H1 (cell line): ENCODE results near the gene USP13. TPM values are rescaled to one million over a fixed set of nuclear protein-coding genes. Genes with fewer than 3 reads are reported as not detected.

ENCODE experiments used
- CTCF ChIA-PET: fragments of 300-600 bp; sonication (Branson Sonifier 250); formaldehyde crosslinking; loops from one replicate; lab custom pipeline; 2021; ENCODE audit not compliant: partially characterized antibody; lab: Charles Lee
- POLR2A ChIA-PET: fragments of 300-600 bp; sonication (Branson Sonifier 250); formaldehyde crosslinking; loops from one replicate; lab custom pipeline; 2021; ENCODE audit warnings: inconsistent platforms; ENCODE audit not compliant: partially characterized antibody; lab: Charles Lee
- DNase-seq, 2 experiments: peaks; one replicate each; pipeline versions ENCODE4 v3.0.0 to v3.0.0-alpha.2; 2010 to 2022; ENCODE audit warnings: low spot score in 2 of 2, low read depth in 1 of 2, mixed read lengths in 1 of 2
- FAIRE-seq: peaks from 2 replicates; lab custom pipeline; 2011; peaks lifted over from hg19 to GRCh38; lab: Jason Lieb, UNC
- H2AFZ ChIP-seq: 2 replicates; pipeline ENCODE4 v1.8.1; 2012; ENCODE audit warnings: low read length, inconsistent platforms
- H2AK5ac ChIP-seq: 2 replicates; pipeline ENCODE4 v1.6.1; 2013; ENCODE audit warnings: low read depth, low read length
- H2BK120ac ChIP-seq: replicated peaks from 2 replicates; pipeline ENCODE3; 2013; ENCODE audit warnings: low read depth, low read length, inconsistent platforms
- H2BK12ac ChIP-seq: 2 replicates; pipeline ENCODE4 v1.6.1; 2013; ENCODE audit warnings: low read depth, low read length
- H2BK15ac ChIP-seq: 2 replicates; pipeline ENCODE4 v1.6.1; 2013; ENCODE audit warnings: low read length
- H2BK20ac ChIP-seq: 2 replicates; pipeline ENCODE4 v1.6.1; 2013; ENCODE audit warnings: low read length
- H2BK5ac ChIP-seq: 2 replicates; pipeline ENCODE4 v1.6.1; 2013; ENCODE audit warnings: low read depth, low read length
- H3K14ac ChIP-seq: 2 replicates; pipeline ENCODE4 v1.6.1; 2013; ENCODE audit warnings: inconsistent platforms; ENCODE audit not compliant: insufficient read length
- H3K18ac ChIP-seq: 2 replicates; pipeline ENCODE4 v1.6.1; 2013; ENCODE audit warnings: low read length; ENCODE audit errors: extremely low read depth
- H3K23ac ChIP-seq: 2 replicates; pipeline ENCODE4 v1.6.1; 2013; ENCODE audit warnings: inconsistent platforms; ENCODE audit not compliant: insufficient read length
- H3K23me2 ChIP-seq: 2 replicates; pipeline ENCODE4 v1.6.1; 2013; ENCODE audit warnings: low read depth, low read length
- H3K27ac ChIP-seq: 2 replicates; pipeline ENCODE4 v1.6.1; 2011; ENCODE audit warnings: low read depth, low read length, inconsistent platforms
- H3K27me3 ChIP-seq, 4 experiments: replicated peaks in 1 of 4; 1 replicate in 1 of 4; 2 replicates in 3 of 4; pipeline versions ENCODE4 v1.6.1 to v1.8.1; 2011 to 2013; ENCODE audit warnings: low read length in 3 of 4, mild to moderate bottlenecking in 3 of 4, inconsistent platforms in 2 of 4, mixed read lengths in 2 of 4, moderate library complexity in 1 of 4; ENCODE audit not compliant: control insufficient read depth in 3 of 4, insufficient read depth in 3 of 4; ENCODE audit errors: extremely low read depth in 1 of 4
- H3K36me3 ChIP-seq, 4 experiments: 2 replicates each; pipeline versions ENCODE4 v1.6.1 to v1.8.1; 2011 to 2013; ENCODE audit warnings: mild to moderate bottlenecking in 4 of 4, low read length in 3 of 4, moderate library complexity in 2 of 4, control low read depth in 1 of 4, inconsistent platforms in 1 of 4; ENCODE audit not compliant: insufficient read depth in 4 of 4, control insufficient read depth in 2 of 4
- H3K4ac ChIP-seq: replicated peaks from 2 replicates; pipeline ENCODE3; 2013; ENCODE audit warnings: low read length, low read depth, mixed read lengths, inconsistent platforms; ENCODE audit not compliant: insufficient read length
- H3K4me1 ChIP-seq, 4 experiments: replicated peaks in 1 of 4; 1 replicate in 1 of 4; 2 replicates in 3 of 4; pipeline versions ENCODE4 v1.6.1 to v1.8.1; 2011 to 2013; ENCODE audit warnings: low read length in 3 of 4, inconsistent platforms in 2 of 4, mixed read lengths in 1 of 4; ENCODE audit not compliant: insufficient read depth in 4 of 4, control insufficient read depth in 3 of 4
- H3K4me2 ChIP-seq, 2 experiments: 2 replicates each; pipeline versions ENCODE4 v1.6.1 to v1.8.1; 2011 to 2013; ENCODE audit warnings: low read depth in 2 of 2, low read length in 2 of 2, control low read depth in 1 of 2, inconsistent platforms in 1 of 2, mild to moderate bottlenecking in 1 of 2; ENCODE audit not compliant: insufficient read depth in 1 of 2
- H3K4me3 ChIP-seq, 4 experiments: fragments of 200-600, 300-600 bp in 1 of 4; sonication (generic), shearing (Covaris generic), sonication (Bioruptor Twin) in 1 of 4; 2 replicates each; pipeline versions ENCODE4 v1.5.1 to v1.8.1; 2011 to 2016; ENCODE audit warnings: low read length in 4 of 4, low read depth in 3 of 4, control low read depth in 2 of 4, inconsistent platforms in 2 of 4, mild to moderate bottlenecking in 2 of 4, mixed read lengths in 1 of 4, moderate library complexity in 1 of 4; ENCODE audit not compliant: insufficient read depth in 2 of 4; ENCODE audit errors: extremely low read depth in 1 of 4
- H3K56ac ChIP-seq: replicated peaks from 2 replicates; pipeline ENCODE3; 2013; ENCODE audit warnings: low read depth, mild to moderate bottlenecking, mixed read lengths, low read length, inconsistent platforms; ENCODE audit not compliant: insufficient read length
- H3K79me1 ChIP-seq: 2 replicates; pipeline ENCODE4 v1.6.1; 2013; ENCODE audit warnings: low read depth, low read length, control low read depth
- H3K79me2 ChIP-seq, 2 experiments: 2 replicates each; pipeline versions ENCODE4 v1.6.1 to v1.8.1; 2012 to 2013; ENCODE audit warnings: low read length in 2 of 2, mild to moderate bottlenecking in 2 of 2, inconsistent platforms in 1 of 2; ENCODE audit not compliant: insufficient read depth in 2 of 2, control insufficient read depth in 1 of 2
- H3K9ac ChIP-seq, 4 experiments: replicated peaks in 1 of 4; 1 replicate in 1 of 4; 2 replicates in 3 of 4; pipeline versions ENCODE4 v1.6.1 to v1.8.1; 2011 to 2013; ENCODE audit warnings: low read depth in 3 of 4, low read length in 3 of 4, control low read depth in 2 of 4, mild to moderate bottlenecking in 2 of 4, moderate library complexity in 2 of 4, inconsistent platforms in 1 of 4; ENCODE audit errors: extremely low read depth in 1 of 4
- H3K9me3 ChIP-seq, 2 experiments: 2 replicates each; pipeline versions ENCODE4 v1.6.1 to v1.8.1; 2012 to 2013; ENCODE audit warnings: mild to moderate bottlenecking in 2 of 2, moderate library complexity in 2 of 2, control low read depth in 1 of 2, inconsistent platforms in 1 of 2, low read depth in 1 of 2, low read length in 1 of 2, mixed read lengths in 1 of 2; ENCODE audit not compliant: insufficient read depth in 2 of 2
- H4K20me1 ChIP-seq, 2 experiments: replicated peaks in 1 of 2; 2 replicates each; pipeline versions ENCODE3 to v1.8.1; 2011 to 2013; ENCODE audit warnings: inconsistent platforms in 2 of 2, low read length in 2 of 2, mild to moderate bottlenecking in 1 of 2; ENCODE audit not compliant: insufficient read depth in 2 of 2, control insufficient read depth in 1 of 2
- H4K5ac ChIP-seq: 2 replicates; pipeline ENCODE4 v1.6.1; 2013; ENCODE audit warnings: low read length, low read depth, mixed read lengths, inconsistent platforms; ENCODE audit not compliant: insufficient read length
- H4K8ac ChIP-seq: 2 replicates; pipeline ENCODE4 v1.8.0; 2013; ENCODE audit warnings: mild to moderate bottlenecking, moderate library complexity, low read length, inconsistent platforms; ENCODE audit not compliant: insufficient read depth; ENCODE audit errors: extremely low read depth
- H4K91ac ChIP-seq: replicated peaks from 2 replicates; pipeline ENCODE3; 2013; ENCODE audit warnings: low read length, mixed read lengths, inconsistent platforms; ENCODE audit not compliant: insufficient read length
- BCL11A ChIP-seq, 2 experiments: IDR thresholded peaks; one replicate each; pipeline ENCODE4 v1.6.1; 2011; ENCODE audit warnings: low read depth in 2 of 2, low read length in 2 of 2, mild to moderate bottlenecking in 2 of 2
- CTBP2 ChIP-seq: IDR thresholded peaks from 2 replicates; pipeline ENCODE4 v1.7.0; 2011; ENCODE audit warnings: borderline replicate concordance, mild to moderate bottlenecking, moderate library complexity, mixed read lengths, low read length; ENCODE audit not compliant: insufficient read depth, insufficient read length
- HDAC6 ChIP-seq: IDR thresholded peaks from one replicate; pipeline ENCODE4 v1.7.1; 2012; ENCODE audit warnings: low read depth, mild to moderate bottlenecking, inconsistent platforms, low read length, moderate library complexity
- JUN ChIP-seq: IDR thresholded peaks from 2 replicates; pipeline ENCODE4 v1.6.1; 2011; ENCODE audit warnings: low read depth, mild to moderate bottlenecking, improper control_type of control experiment, low read length
- KDM1A ChIP-seq: fragments of 200-600, 300-600 bp; sonication (generic); IDR thresholded peaks from 2 replicates; pipeline ENCODE4 v1.7.1; 2016; ENCODE audit warnings: mild to moderate bottlenecking, low read length, borderline replicate concordance
- NANOG ChIP-seq: IDR thresholded peaks from 2 replicates; pipeline ENCODE4 v1.6.1; 2011; ENCODE audit warnings: low read length, low read depth, mild to moderate bottlenecking, inconsistent platforms; ENCODE audit not compliant: insufficient read depth, poor library complexity, severe bottlenecking
- PHF8 ChIP-seq: fragments of 200-600 bp; sonication (generic); conservative IDR thresholded peaks from 2 replicates; pipeline ENCODE4 v1.7.1; 2012; ENCODE audit warnings: low read depth, mild to moderate bottlenecking, inconsistent platforms, low read length, moderate library complexity
- POLR2A ChIP-seq, 2 experiments: IDR thresholded peaks; 1 replicate in 1 of 2; 2 replicates in 1 of 2; pipeline ENCODE4 v1.6.1; 2011; ENCODE audit warnings: low read depth in 2 of 2, low read length in 2 of 2, mild to moderate bottlenecking in 2 of 2; ENCODE audit errors: control extremely low read depth in 1 of 2
- POU5F1 ChIP-seq: IDR thresholded peaks from 2 replicates; pipeline ENCODE4 v1.6.1; 2011; ENCODE audit warnings: low read depth, mild to moderate bottlenecking, low read length, moderate library complexity
- SIX5 ChIP-seq: IDR thresholded peaks from 2 replicates; pipeline ENCODE4 v1.6.1; 2011; ENCODE audit warnings: mild to moderate bottlenecking, low read depth, low read length
- SP2 ChIP-seq: IDR thresholded peaks from 2 replicates; pipeline ENCODE4 v1.6.1; 2012; ENCODE audit warnings: mild to moderate bottlenecking, low read length, inconsistent platforms
- SP4 ChIP-seq: IDR thresholded peaks from 2 replicates; pipeline ENCODE4 v1.6.1; 2012; ENCODE audit warnings: low read length, inconsistent platforms
- WGBS, 2 experiments: shearing (Covaris generic) in 1 of 2; methylation state at CpG; one replicate each; pipeline versions ENCODE4 v1.1.6 to v1.1.7; 2013 to 2015; ENCODE audit warnings: low lambda C conversion rate in 2 of 2, mixed read lengths in 2 of 2, inconsistent platforms in 1 of 2, low coverage in 1 of 2, missing lambda C conversion rate in 1 of 2; ENCODE audit not compliant: insufficient replicate concordance in 2 of 2, insufficient coverage in 1 of 2, insufficient read length in 1 of 2; ENCODE audit errors: extremely low coverage in 1 of 2, missing lambda C conversion rate in 1 of 2; 5-methylcytosine and 5-hydroxymethylcytosine counted together
- polyA plus RNA-seq, 7 experiments: library from polyadenylated mRNA; depleted of rRNA in 3 of 7; stranded (reverse) in 5 of 7; unstranded in 2 of 7; fragments of >200 nt in 5 of 7; fragments of 200-250 nt in 2 of 7; gene quantifications; 1 replicate in 5 of 7; 2 replicates in 1 of 7; 4 replicates in 1 of 7; pipeline versions ENCODE4 v1.2.1 to v1.2.3, GENCODE V29; 2011 to 2013; ENCODE audit warnings: missing spikeins in 2 of 7, mixed read lengths in 2 of 7
- total RNA-seq: library from RNA; stranded (reverse); fragmentation: NEBNext Ultra II Directional; extraction: Animal tissue kit (Norgen Biotek cat#: 25700); gene quantifications from 2 replicates; pipeline ENCODE4 v1.2.1, GENCODE V29; 2021

Gene USP13
- total and polyA plus RNA-seq, 2 of the 8 experiments (the other 6 are each of a cell fraction or from before 2014, with no cell fraction given) = 7.9 to 25.9 TPM

GRCh38 chr3:179812096-179812382 is 159.2 kb downstream of the USP13 start:
- ChIA-PET POLR2A (no interaction called here), CTCF (interaction anchor here (0.6 to 3.3 kb wide), 37 partner anchors 9 to 844 kb away, joined by 3 to 29 read pairs (median 5); no protein-coding TSS in a partner anchor)
- Histone ChIP-seq H3K14ac (no peak overlapping the region), H3K9me3 (no peaks in the 10 kb centered on the region), H4K20me1 (no peaks in the 10 kb centered on the region), H4K8ac (no peak overlapping the region), H2BK120ac (no peak overlapping the region), H2BK20ac (no peak overlapping the region), H2BK5ac (no peak overlapping the region), H3K27me3 (no peaks in the 10 kb centered on the region), H4K5ac (no peak overlapping the region), H3K4me1 (no peaks in the 10 kb centered on the region), H3K4ac (no peak overlapping the region), H3K79me2 (no peaks in the 10 kb centered on the region), H3K4me3 (no peak overlapping the region), H3K4me2 (no peak overlapping the region), H3K79me1 (no peaks in the 10 kb centered on the region), H2AK5ac (no peak overlapping the region), H3K18ac (no peak overlapping the region), H3K27ac (no peak overlapping the region), H3K9ac (no peak overlapping the region), H2BK15ac (no peak overlapping the region), H2BK12ac (no peak overlapping the region), H3K23ac (no peak overlapping the region), H3K36me3 (no peaks in the 10 kb centered on the region), H4K91ac (no peak overlapping the region), H3K23me2 (no peaks in the 10 kb centered on the region), H2AFZ (no peak overlapping the region), H3K56ac (no peak overlapping the region)
- WGBS, 2 experiments = 85% methylated on average over 3 of the region's 3 CpGs; no CpG with 5 or more reads in 1 of the 2 experiments
- FAIRE-seq (no peak), DNase-seq (no peak)
- TF ChIP-seq SP2 = no peak
- no peak for TF ChIP-seq JUN
- no peak for TF ChIP-seq SIX5
- TF ChIP-seq POU5F1 = no peak
- no peak for TF ChIP-seq HDAC6
- no peak for TF ChIP-seq SP4
- TF ChIP-seq CTBP2 = no peak
- TF ChIP-seq KDM1A = no peak
- no peak for TF ChIP-seq POLR2A (IDR thresholded peaks at IDR 0.05; ENCODE audit: control extremely low read depth in 1 of 2, low read depth in 2 of 2, low read length in 2 of 2)
- no peak for TF ChIP-seq PHF8
- TF ChIP-seq NANOG = no peak
- TF ChIP-seq BCL11A (IDR thresholded peaks at IDR 0.05; ENCODE audit: low read depth in 2 of 2, low read length in 2 of 2) = no peak
